Subcutaneous adipose tissue (tissue), 4 donors: ENCODE results near the gene KRTAP10-4. TPM values are rescaled to one million over a fixed set of nuclear protein-coding genes. Genes with fewer than 3 reads are reported as not detected.

Source experiments
- total RNA-seq, 4 donors: library from RNA; depleted of rRNA; stranded (reverse); fragments of >200 nt; gene quantifications; one replicate each; pipeline ENCODE4 v1.1.0, GENCODE V29; 2016
- TF ChIP-seq, protein P1 (sequence below): fragments of 450-650 bp; IDR thresholded peaks from one replicate; pipeline ENCODE4 v1.5.1; 2016; ENCODE audit warnings: low read depth, mild to moderate bottlenecking, control low read depth, antibody characterized with exemption, moderate library complexity

The KRTAP10-4 gene
- total RNA-seq, 4 donors from 2014 or later = not detected

- TF ChIP-seq, protein P1, sequence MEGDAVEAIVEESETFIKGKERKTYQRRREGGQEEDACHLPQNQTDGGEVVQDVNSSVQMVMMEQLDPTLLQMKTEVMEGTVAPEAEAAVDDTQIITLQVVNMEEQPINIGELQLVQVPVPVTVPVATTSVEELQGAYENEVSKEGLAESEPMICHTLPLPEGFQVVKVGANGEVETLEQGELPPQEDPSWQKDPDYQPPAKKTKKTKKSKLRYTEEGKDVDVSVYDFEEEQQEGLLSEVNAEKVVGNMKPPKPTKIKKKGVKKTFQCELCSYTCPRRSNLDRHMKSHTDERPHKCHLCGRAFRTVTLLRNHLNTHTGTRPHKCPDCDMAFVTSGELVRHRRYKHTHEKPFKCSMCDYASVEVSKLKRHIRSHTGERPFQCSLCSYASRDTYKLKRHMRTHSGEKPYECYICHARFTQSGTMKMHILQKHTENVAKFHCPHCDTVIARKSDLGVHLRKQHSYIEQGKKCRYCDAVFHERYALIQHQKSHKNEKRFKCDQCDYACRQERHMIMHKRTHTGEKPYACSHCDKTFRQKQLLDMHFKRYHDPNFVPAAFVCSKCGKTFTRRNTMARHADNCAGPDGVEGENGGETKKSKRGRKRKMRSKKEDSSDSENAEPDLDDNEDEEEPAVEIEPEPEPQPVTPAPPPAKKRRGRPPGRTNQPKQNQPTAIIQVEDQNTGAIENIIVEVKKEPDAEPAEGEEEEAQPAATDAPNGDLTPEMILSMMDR = no peak
These were observed 7.1 kb upstream of the KRTAP10-4 start for GRCh38 chr21:44566403-44566802.

- TF ChIP-seq, protein P1 = no peak
These were observed 5.9 kb upstream of the KRTAP10-4 start for GRCh38 chr21:44567481-44568171.

- TF ChIP-seq, protein P1 = no peak
These were observed 5.3 kb upstream of the KRTAP10-4 start for GRCh38 chr21:44568261-44568660.

- TF ChIP-seq, protein P1 = no peak
These were observed 4.6 kb upstream of the KRTAP10-4 start for GRCh38 chr21:44568667-44569556.

DNA sequence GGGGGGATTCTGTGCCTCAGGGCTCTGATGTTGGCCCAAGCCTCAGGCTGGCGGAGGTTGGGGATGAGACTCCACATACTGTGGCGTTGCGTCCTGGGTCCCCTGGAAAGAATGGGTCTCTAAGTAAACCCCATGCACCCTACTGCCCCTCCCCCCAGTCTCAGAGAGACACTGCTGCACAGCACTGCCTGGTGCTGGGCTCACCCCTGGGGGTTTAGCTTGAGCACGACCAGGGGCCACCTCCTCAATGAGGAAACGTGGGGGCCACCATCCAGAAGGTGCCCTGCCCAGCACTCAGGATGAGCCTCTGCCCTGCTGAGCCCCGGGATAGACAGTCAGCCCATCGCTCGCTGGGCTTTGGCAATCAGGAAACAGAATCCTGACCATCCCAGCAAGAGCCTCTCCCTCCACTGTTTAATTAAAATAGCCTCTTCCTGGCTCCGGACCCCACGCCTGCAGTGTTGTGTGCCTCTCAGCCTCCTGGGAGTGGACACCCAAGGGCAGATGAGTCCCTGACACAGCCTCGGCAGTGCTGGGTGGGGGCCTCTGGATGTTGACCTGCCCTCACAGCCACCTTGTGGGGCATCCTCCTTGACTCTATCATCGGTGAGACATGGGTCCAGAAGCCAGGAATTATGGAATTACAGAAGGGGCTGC lies 3.5 kb upstream of the KRTAP10-4 start:
- TF ChIP-seq, protein P1 = no peak

DNA sequence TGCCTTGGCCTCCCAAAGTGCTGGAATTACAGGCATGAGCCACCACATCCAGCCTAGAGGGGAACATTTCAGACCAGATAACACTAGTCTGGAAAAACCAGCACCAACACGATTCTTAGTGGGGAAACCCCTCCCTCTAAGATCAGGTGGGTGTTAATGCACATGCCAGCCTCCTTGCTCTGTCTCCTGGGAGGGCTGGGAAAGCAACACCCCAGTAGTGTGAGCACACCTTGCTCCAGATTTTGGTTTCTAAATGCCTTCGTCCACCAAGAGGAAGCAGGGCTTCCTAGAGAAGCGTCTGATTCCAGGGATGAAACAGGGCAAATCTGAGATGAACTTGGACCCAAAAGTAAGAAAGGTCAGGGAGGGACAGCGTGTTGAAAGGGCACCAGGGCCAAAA lies 2.2 kb upstream of the KRTAP10-4 start:
- TF ChIP-seq, protein P1 = no peak
